NB4 (cell line): ENCODE data around the gene NAT14.

Source experiments
- DNase-seq: peaks from one replicate; pipeline ENCODE4 v3.0.0; 2010; ENCODE audit warnings: low read depth
- H3K4me3 ChIP-seq: one replicate; pipeline ENCODE4 v1.5.1; 2011; ENCODE audit warnings: mild to moderate bottlenecking, low read depth, low read length, moderate library complexity
- CTCF ChIP-seq: IDR thresholded peaks from one replicate; pipeline ENCODE4 v1.5.1; 2012; ENCODE audit warnings: low read depth, low read length
- MAX ChIP-seq: IDR thresholded peaks from 2 replicates; pipeline ENCODE4 v1.6.1; 2011; ENCODE audit warnings: low read depth, low read length
- MYC ChIP-seq: IDR thresholded peaks from 2 replicates; pipeline ENCODE4 v1.6.1; 2011; ENCODE audit warnings: low read depth, low read length
- POLR2A ChIP-seq: IDR thresholded peaks from 2 replicates; pipeline ENCODE4 v1.6.1; 2011; ENCODE audit warnings: mild to moderate bottlenecking; ENCODE audit not compliant: insufficient read length; ENCODE audit errors: extremely low read depth

NAT14 gene

GRCh38 chr19:55497763-55498162 lies 12.8 kb downstream of the NAT14 start:
- DNase-seq: no peak
- TF ChIP-seq MYC (no peak), MAX (no peak), POLR2A (no peak), CTCF (no peak)
- no peak overlapping the region for H3K4me3 ChIP-seq

DNA sequence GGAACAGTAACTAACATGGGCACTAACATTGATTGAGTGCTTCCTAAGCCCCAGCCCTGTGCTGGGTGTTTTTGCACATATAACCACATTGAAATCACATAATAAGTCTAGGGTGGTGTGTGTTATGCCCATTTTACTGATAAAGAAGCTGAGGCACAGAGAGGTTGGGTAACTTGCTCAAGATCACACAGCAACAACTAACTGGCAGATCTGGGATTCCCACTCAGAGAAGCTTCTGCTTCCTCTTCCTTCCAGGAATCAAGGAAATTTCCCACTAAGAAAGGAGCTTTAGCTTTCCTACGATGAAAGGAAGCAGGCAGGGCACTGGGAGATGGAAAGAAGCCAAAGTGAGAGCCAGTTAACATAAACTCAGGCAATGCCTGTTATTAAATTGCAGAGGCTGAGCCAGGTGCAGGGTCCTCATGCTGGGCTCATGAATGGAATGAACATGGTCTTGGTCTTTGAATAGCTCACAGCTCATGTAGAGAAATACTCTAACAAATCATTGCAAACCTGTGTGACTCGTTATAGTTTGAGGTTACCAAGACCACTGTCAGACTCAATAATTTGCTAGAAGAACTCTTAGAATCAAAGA lies 13.4 kb downstream of the NAT14 start:
- TF ChIP-seq CTCF (no peak), POLR2A (no peak), MAX (no peak), MYC (no peak)
- H3K4me3 ChIP-seq: no peak overlapping the region
- no peak for DNase-seq

GRCh38 chr19:55500368-55500952 lies 15.5 kb downstream of the NAT14 start:
- no peak for DNase-seq
- no peak overlapping the region for H3K4me3 ChIP-seq
- no peak for TF ChIP-seq CTCF
- no peak for TF ChIP-seq MYC
- TF ChIP-seq MAX: no peak
- no peak for TF ChIP-seq POLR2A

DNA sequence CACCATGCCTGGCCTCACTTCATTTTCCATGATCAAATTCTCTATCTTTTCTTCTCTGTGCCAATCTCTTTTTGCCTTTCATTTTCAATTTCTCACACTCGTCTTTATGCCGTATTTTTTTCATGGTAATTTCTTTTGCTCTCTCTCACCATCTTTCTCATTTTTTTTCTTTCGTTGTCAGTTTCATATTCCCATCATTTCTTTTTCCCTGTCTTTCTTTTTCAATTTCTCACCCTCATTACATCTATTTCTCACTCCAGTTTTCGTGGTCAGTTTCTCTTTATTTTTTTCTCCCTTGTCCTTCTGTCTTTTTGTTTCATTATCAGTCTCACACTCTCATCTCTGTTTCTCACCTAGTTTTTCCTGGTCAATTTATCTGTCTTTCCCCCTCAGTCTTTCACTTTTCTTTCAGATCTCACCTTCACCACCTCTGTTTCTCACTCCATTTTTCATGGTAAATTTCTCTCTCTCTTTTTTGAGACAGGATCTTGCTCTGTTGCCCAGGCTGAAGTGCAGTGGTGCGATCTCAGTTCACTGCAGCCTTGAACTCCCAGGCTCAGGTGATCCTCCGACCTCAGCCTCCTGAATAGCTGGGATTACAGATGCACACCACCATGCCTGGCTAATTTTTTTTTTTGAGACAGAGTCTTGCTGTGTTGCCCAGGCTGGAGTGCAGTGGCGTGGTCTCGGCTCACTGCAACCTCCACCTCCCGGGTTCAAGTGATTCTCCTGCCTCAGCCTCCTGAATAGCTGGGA lies 17.4 kb downstream of the NAT14 start:
- H3K4me3 ChIP-seq: no peak overlapping the region
- DNase-seq: no peak
- TF ChIP-seq POLR2A: no peak
- no peak for TF ChIP-seq MYC
- no peak for TF ChIP-seq MAX
- TF ChIP-seq CTCF: no peak

GRCh38 chr19:55503157-55503501 lies 18.1 kb downstream of the NAT14 start:
- H3K4me3 ChIP-seq: no peak overlapping the region
- TF ChIP-seq MYC (no peak), CTCF (no peak), MAX (no peak), POLR2A (no peak)
- DNase-seq: no peak
